GM21360 (cell line): ENCODE measurements around the gene PTPRO.
A peak's percentile ranks its signal among the peaks of the same experiment; 100 is the strongest.

ENCODE experiments used
- ATAC-seq: cut with Tn5 transposase; IDR thresholded peaks from one replicate; pipeline ENCODE4 v1.9.1; 2021; ENCODE audit warnings: mild to moderate bottlenecking, moderate library complexity; ENCODE audit not compliant: unreplicated experiment

Gene PTPRO

GRCh38 chr12:15550793-15551192 is 228.5 kb downstream of the PTPRO start:
- no peak for ATAC-seq

DNA sequence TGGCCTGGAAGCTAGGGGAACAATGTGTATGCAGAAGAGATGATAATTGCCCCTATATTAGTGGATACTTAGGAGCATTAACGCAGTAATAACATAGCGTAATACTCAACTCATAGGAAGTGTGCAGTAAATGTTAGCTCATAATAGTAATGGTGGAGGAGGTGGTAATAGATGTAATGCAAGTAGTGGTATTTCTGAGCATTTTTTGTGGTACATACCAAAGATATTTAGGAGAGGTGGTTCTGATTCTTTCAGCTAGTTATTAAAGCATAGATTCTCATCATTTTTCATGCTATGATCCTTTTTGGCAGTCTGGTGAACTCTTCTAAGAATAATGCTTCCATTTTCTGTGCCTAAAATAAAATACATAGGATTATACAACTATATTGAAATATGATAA is 233.1 kb downstream of the PTPRO start:
- ATAC-seq: no peak

DNA sequence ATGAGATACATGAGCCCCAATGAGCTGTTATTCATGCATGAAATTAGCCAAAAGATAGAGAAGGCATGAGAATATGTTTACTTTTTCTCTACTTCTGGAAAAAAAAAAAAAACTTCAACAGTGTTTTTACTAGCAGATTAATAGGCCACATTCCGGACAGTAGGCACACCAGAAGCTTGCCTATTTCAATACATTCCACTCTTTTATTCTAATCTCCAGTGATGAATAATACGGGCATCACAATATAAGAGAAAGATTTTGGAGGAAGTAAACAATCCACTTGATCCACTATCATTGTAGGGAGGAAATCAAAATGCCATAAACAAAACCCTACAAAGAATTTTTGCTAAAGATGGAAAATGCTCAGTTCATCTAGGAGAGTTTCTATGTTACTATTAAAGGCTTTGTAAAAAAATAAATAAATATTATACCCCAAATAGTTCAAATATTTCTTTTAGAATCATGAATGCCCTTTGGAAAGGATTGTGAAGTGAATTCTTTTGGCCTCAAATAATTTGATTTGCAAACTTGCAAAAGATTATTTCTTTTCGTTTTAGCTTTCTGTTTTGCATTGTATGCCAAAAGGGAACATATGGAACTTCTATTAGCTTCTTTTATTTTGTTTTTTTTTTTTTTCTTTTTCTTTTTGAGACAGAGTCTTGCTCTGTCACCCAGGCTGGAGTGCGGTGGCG is 234.2 kb downstream of the PTPRO start:
- ATAC-seq: no peak

GRCh38 chr12:15558915-15559528 is 236.7 kb downstream of the PTPRO start:
- ATAC-seq: peak; percentile 33

- no peak for ATAC-seq
Observed at GRCh38 chr12:15561396-15561795, 239.1 kb downstream of the PTPRO start.

DNA sequence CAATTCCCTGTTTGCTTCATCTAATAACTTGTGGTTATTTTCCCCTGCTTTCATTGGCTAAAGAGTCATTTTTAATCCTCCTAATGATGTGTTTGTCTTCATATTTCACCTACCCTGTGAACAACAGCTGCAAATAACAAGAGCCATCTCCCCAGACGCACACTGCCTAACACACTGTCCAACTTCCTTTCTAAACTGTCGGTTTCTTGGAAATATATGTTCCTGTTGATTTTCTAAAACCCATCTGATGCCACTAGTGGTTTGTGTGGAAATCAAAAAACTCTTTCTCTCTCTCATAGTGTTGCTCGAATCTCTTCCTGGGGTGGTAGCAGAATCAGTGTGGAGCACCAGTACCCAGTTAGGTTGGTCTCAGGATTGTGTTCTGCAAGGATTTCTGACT is 240.0 kb downstream of the PTPRO start:
- no peak for ATAC-seq

DNA sequence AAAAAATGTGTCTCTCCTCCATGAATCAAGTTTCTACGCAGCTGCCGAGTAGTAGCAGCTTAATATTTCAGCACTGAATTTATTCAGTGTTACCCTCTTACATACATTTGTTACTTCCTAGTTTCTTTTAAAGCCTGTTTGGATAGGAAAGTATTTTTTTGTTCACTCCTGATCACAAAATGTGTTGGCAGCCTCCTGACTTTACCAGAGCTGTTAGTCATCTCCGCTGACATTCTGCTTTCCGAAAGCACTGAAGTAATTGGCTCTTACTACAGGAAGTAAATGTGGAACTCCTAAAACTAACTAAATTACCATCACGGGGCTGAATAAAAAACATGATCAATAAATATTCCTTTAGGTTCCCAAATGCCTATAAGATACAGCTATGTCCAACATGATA is 241.4 kb downstream of the PTPRO start:
- ATAC-seq: peak; percentile 69

GRCh38 chr12:15574353-15574752 is 252.0 kb downstream of the PTPRO start:
- ATAC-seq: no peak

DNA sequence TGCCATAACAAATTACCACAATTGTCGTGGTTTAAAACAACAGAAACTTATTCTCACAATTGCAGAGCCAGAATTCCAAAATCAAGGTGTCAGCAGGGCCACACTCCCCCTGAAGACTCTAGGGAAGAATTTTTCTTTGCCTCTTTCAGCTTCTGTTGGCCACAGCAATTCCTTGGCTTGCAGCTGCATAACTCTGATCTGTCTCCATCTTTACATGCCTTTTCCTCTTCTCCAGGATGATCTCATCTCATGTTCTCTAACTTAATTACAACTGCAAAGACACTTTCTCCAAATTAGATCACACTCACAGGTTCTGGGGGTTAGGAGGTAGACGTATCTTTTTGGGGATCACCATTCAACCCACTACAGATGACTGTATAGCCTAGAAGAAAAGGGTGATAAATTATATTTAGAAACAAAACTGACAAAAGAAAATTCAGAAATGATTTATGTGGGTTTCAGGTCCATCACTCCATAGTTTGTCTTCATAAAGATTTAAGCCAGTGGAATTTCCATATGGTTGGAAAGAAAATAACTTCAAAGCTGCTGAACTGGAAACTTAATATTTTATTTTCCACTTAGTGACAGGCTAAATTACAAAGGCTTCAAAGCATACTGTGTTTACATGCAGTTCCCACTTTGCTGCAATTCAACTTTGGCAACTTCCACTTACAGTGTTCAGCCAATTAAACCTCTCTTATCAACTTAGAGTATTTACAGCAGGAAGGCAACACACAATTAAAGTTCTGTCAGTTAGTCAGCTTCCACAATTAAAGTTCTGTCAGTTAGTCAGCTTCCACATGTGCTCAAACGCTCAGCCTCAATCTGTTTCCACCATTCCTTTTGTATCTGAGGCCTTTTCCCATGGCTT is 253.6 kb downstream of the PTPRO start:
- ATAC-seq: no peak

DNA sequence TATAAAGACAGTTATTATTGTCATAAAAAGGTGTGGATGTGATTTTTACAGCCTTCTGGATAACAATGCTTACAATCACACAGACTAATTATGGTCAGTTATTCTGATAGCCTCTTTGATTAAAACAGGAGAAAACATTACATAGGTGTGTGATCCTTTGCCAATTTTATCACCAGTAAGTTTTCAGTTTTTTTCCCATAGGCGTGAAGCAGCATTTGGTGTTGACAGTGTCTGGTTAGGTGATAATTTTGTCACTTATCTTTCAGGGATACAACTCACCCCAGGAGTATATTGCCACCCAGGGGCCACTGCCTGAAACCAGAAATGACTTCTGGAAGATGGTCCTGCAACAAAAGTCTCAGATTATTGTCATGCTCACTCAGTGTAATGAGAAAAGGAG is 258.1 kb downstream of the PTPRO start:
- peak; percentile 42 for ATAC-seq

- ATAC-seq: no peak
Observed at GRCh38 chr12:15581006-15581405, 258.7 kb downstream of the PTPRO start.

- ATAC-seq: no peak
Observed at GRCh38 chr12:15583804-15584203, 261.5 kb downstream of the PTPRO start.

- no peak for ATAC-seq
Observed at GRCh38 chr12:15584366-15585041, 262.2 kb downstream of the PTPRO start.

- ATAC-seq: no peak
Observed at GRCh38 chr12:15589328-15590032, 267.2 kb downstream of the PTPRO start.

DNA sequence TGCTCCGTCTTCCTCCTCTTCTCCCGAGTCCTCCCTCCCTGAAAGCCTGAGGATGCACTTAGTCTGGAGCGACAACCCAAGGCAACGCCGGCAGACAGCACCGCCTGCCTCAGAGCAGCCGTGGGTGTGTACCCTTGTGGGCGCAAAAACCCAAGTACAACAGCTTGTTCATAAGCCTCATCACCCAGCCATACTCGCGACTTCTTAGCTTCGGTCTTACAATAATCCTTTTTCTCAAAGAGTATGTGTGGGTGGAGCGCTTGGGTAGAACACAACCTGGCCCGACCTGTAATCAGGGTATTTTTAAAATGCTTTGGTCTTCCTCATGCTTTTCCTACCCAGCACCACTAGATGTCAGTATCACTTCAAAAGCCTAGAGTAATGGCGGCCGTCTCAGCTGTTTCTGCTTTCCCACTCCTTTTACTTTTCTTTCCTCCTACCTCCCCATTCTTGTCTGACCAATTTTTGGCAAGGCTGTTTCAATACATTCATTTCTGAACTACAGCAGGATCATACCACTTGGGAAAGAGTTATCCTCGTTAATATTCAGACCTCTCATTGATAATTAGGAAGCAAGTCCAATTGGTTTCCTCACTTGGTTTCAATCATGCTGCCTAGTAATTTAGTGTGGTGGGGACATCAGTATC is 268.0 kb downstream of the PTPRO start:
- peak; percentile 98 for ATAC-seq

DNA sequence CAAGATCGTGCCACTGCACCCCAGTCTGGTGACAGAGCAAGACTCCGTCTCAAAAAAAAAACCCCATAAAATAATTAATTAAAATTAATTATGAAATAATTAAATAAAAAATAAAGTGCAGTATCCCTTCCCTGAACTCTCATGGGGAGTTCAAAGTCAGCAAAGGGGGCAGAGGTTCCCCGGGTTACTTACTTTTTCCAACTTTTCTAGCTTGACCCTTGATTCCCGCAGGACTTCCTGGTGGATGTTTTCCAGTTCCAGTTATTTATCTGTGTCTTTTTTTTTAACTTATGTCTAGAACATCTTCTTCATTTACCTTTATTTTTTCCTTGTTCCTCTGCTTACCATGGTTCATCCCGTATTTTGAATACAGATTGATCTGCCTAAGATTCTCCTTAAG is 269.5 kb downstream of the PTPRO start:
- ATAC-seq: no peak

- no peak for ATAC-seq
Observed at GRCh38 chr12:15592934-15593333, 270.6 kb downstream of the PTPRO start.

GRCh38 chr12:15596174-15596573 is 273.9 kb downstream of the PTPRO start:
- no peak for ATAC-seq

DNA sequence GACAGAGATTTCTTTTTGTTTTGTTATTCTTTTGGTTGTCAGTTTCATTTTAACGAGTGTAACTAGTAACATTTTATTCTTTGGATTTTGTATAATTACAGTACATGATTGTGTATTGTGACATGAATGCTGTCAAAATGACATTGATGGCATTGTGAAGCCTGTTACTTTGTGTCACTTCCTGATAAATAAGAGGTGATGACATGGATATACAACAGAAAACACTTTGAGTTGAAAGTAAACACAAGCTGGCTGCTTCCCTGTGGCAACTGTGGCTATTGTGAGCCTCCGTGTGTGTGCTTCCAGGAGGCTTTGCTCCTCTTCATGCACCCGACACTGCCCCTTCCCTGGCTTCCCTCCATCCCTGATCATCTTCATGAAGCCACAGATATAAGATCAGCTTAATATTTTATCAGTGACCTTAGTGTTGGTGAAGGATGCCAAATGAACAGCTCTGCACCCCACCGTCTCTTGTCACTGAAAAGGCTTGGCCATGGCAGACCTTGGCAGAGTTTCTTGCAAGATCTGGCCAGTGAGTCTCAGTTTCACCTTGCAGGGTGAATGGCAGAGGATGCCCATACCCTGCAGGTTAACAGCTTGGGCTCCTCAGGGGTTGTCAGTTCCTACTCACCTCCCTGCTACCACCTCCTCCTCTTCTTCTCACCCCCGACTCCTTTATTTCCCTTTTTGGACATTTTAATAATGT is 275.0 kb downstream of the PTPRO start:
- no peak for ATAC-seq
